ENCODE data around the gene CPSF4.

Gene CPSF4

DNA sequence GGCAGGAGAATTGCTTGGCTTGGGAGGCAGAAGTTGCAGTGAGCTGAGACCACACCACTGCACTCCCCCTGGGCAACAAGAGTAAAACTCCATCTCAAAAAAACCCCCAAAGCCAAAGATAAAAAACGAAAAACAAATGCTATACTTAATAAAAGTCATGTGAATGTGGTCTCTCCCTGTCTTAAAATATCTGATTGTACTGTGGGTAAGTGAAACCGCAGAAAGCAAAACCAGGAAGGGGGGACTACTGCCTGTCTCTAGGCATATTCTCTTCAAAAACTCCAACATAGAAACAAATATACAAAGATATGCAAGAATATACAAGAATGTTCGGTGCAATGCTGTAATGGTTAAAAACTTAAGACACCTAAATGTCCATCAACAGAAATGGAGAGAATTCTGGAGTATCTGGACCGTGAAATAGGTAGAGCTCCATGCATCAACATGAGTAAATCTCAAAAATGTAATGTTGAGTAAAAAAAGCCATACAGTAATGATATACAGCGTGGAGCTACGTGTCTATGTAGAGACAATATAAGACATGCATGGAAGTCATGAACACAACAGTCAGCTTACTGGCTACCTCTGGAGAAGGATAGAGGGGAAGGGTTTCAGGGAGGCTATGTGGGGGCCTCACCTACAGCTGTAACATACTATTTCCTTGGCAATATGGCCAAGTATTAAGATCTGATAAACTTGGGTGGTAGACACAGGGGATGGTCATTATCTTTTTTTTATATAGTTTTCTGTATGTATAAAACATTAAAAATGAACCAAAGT is 59.2 kb downstream of the CPSF4 start:
- H3K4me3 ChIP-seq (IDR thresholded peaks at IDR 0.05; ENCODE audit: insufficient read depth, low read depth, low read length), result no peak overlapping the region
- H3K27ac ChIP-seq, result no peak overlapping the region
- H2AFZ ChIP-seq (ENCODE audit: low read depth), result no peak overlapping the region
- H3K36me3 ChIP-seq (ENCODE audit: insufficient read depth), result peaks cover 30% of the 10 kb centered on the region; the same call in 1 of the 2 replicates
- H3K27me3 ChIP-seq (ENCODE audit: insufficient read depth, low read depth), result no peaks in the 10 kb centered on the region
- TF ChIP-seq, protein P1, sequence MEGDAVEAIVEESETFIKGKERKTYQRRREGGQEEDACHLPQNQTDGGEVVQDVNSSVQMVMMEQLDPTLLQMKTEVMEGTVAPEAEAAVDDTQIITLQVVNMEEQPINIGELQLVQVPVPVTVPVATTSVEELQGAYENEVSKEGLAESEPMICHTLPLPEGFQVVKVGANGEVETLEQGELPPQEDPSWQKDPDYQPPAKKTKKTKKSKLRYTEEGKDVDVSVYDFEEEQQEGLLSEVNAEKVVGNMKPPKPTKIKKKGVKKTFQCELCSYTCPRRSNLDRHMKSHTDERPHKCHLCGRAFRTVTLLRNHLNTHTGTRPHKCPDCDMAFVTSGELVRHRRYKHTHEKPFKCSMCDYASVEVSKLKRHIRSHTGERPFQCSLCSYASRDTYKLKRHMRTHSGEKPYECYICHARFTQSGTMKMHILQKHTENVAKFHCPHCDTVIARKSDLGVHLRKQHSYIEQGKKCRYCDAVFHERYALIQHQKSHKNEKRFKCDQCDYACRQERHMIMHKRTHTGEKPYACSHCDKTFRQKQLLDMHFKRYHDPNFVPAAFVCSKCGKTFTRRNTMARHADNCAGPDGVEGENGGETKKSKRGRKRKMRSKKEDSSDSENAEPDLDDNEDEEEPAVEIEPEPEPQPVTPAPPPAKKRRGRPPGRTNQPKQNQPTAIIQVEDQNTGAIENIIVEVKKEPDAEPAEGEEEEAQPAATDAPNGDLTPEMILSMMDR (conservative IDR thresholded peaks at IDR 0.05; ENCODE audit: low read depth, low read length), result no peak
- H3K9ac ChIP-seq, result no peak overlapping the region
- peaks cover 11% of the 10 kb centered on the region for H3K4me1 ChIP-seq (ENCODE audit: low read depth, poor library complexity, severe bottlenecking)
- peak overlapping the region; percentile 65; the same call in 1 of the 2 replicates for H3K4me2 ChIP-seq
- peaks cover 51% of the 10 kb centered on the region for H3K79me2 ChIP-seq (ENCODE audit: insufficient read depth, low read depth)
- no peaks in the 10 kb centered on the region for H4K20me1 ChIP-seq (ENCODE audit: insufficient read depth)

DNA sequence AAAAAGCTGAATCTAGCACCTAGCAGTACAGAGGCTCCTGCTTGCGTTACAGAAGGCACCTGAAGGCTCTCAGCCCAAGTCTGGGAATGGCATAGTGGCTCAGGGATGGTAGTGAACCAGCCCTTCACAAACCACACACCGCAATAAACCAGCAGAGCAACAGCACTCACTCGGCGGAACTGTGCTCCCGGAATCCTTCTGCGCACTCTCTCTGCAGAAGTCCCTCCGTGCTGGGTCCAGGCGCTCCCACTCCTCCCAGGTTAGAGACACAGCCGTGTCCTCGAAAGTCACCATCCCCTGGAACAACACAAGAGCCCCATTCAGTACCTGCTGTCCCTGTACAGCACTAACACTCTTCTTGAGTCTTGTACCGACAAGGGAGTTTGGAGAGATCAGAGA is 59.8 kb downstream of the CPSF4 start:
- Histone ChIP-seq H3K36me3 (ENCODE audit: insufficient read depth) (peaks cover 26% of the 10 kb centered on the region; the same call in 1 of the 2 replicates), H3K27me3 (ENCODE audit: insufficient read depth, low read depth) (no peaks in the 10 kb centered on the region), H4K20me1 (ENCODE audit: insufficient read depth) (no peaks in the 10 kb centered on the region), H3K27ac (no peak overlapping the region), H3K79me2 (ENCODE audit: insufficient read depth, low read depth) (peaks cover 51% of the 10 kb centered on the region), H2AFZ (ENCODE audit: low read depth) (no peak overlapping the region), H3K4me3 (IDR thresholded peaks at IDR 0.05; ENCODE audit: insufficient read depth, low read depth, low read length) (no peak overlapping the region), H3K9ac (no peak overlapping the region), H3K4me2 (peak overlapping the region; percentile 65), H3K4me1 (ENCODE audit: low read depth, poor library complexity, severe bottlenecking) (peaks cover 14% of the 10 kb centered on the region)
- TF ChIP-seq, protein P1 (conservative IDR thresholded peaks at IDR 0.05; ENCODE audit: low read depth, low read length), result no peak

DNA sequence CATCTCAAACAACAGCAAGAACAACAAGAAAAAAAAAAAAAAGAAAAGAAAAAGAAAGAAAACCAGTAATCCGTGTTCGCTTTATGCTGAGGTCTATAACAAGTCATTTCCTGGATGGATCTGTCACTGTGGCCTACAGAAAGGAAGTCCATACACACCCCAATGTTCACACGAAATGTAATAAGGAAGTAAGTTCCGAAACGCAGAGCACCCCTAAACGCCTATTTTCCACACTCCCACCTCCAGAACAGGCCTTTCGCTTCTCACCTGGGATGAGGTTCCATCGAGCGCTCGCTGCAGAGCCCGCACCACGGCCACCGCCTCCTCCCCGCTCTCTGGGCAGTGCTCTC is 60.6 kb downstream of the CPSF4 start:
- H2AFZ ChIP-seq (ENCODE audit: low read depth), result peak overlapping the region; percentile 99; the same call in 1 of the 2 replicates
- TF ChIP-seq, protein P1 (conservative IDR thresholded peaks at IDR 0.05; ENCODE audit: low read depth, low read length), result no peak

DNA sequence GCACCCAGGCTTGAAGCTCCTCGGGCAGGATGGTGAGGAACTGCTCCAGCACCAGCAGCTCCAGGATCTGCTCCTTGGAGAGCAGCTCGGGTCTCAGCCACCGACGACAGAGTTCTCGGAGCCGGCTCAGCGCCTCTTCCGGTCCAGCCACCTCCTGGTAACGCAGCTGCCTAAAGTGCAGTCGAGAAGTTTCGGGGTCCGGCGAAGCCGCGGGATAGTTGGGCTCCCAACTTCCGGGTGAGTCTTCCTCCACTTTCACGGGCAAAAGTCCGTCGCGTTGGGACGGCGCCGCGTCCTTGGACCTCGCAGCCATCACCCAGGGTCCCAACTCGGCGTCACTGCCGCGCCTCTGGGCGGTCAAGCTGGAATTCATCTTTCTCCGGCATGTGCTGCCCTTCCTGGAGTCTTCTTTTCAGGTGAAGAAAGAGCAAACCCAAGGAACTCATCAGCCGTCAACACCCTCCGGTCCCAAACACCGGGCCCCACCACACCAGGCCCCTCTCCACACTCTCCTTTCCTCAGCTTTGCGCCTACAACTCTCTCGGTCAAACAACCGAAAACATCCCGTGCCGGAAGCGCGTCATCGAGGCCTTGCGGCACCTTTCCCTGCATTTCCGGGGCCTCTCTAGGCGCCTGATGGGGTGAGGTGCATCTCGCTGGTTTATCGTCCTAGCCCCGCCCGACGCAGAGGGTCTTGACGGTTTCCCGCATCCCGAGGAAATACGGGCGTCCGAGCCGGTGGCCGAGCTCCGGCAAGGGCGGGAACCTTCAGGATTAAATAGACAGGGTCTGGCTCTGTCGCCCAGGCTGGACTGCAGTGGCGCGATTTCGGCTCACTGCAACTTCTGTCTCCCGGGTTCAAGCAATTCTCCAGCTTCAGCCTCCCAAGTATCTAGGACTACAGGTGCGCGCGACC is 61.2 kb downstream of the CPSF4 start, which contains the start of gene ZNF394:
Gene ZNF394 (minus strand): TSS at position 561 of the 916 bp plus-strand sequence. CDS start 188 bp downstream, at position 373.
- peaks cover 13% of the 10 kb centered on the region; the same call in 1 of the 2 replicates for H3K36me3 ChIP-seq (ENCODE audit: insufficient read depth)
- no peaks in the 10 kb centered on the region for H3K27me3 ChIP-seq (ENCODE audit: insufficient read depth, low read depth)
- TF ChIP-seq, protein P1 (conservative IDR thresholded peaks at IDR 0.05; ENCODE audit: low read depth, low read length), result no peak
- no peaks in the 10 kb centered on the region for H4K20me1 ChIP-seq (ENCODE audit: insufficient read depth)
- H3K9ac ChIP-seq, result peak within 1 kb of the TSS; percentile 88
- H3K4me3 ChIP-seq (IDR thresholded peaks at IDR 0.05; ENCODE audit: insufficient read depth, low read depth, low read length), result peak within 1 kb of the TSS; percentile 18
- H3K79me2 ChIP-seq (ENCODE audit: insufficient read depth, low read depth), result peaks cover 47% of the 10 kb centered on the region
- peak within 1 kb of the TSS; percentile 65 for H3K4me2 ChIP-seq
- peak within 1 kb of the TSS; percentile 99 for H2AFZ ChIP-seq (ENCODE audit: low read depth)
- peak within 1 kb of the TSS; percentile 95 for H3K27ac ChIP-seq
- peaks cover 15% of the 10 kb centered on the region for H3K4me1 ChIP-seq (ENCODE audit: low read depth, poor library complexity, severe bottlenecking)

More for the DNA sequence above, 60.6 kb downstream of the CPSF4 start:
- peak overlapping the region; percentile 88 for H3K9ac ChIP-seq
- H3K36me3 ChIP-seq (ENCODE audit: insufficient read depth), result peaks cover 18% of the 10 kb centered on the region; the same call in 1 of the 2 replicates
- H3K79me2 ChIP-seq (ENCODE audit: insufficient read depth, low read depth), result peaks cover 51% of the 10 kb centered on the region
- H3K27ac ChIP-seq, result peak overlapping the region; percentile 95
- no peaks in the 10 kb centered on the region for H4K20me1 ChIP-seq (ENCODE audit: insufficient read depth)
- H3K27me3 ChIP-seq (ENCODE audit: insufficient read depth, low read depth), result no peaks in the 10 kb centered on the region
- peaks cover 15% of the 10 kb centered on the region for H3K4me1 ChIP-seq (ENCODE audit: low read depth, poor library complexity, severe bottlenecking)
- H3K4me2 ChIP-seq, result peak overlapping the region; percentile 65
- no peak overlapping the region for H3K4me3 ChIP-seq (IDR thresholded peaks at IDR 0.05; ENCODE audit: insufficient read depth, low read depth, low read length)
